Progenitor cell of endocrine pancreas (in vitro differentiated cells): ENCODE measurements around the gene EEFSEC. TPM values are rescaled to one million over a fixed set of nuclear protein-coding genes. Genes with fewer than 3 reads are reported as not detected.

Source experiments
- DNase-seq: peaks from one replicate; pipeline ENCODE4 v3.0.0; 2021; ENCODE audit warnings: low spot score; ENCODE audit not compliant: unreplicated experiment
- H3K27ac Mint-ChIP-seq: 2 replicates; pipeline ENCODE4 v1.8.0; 2021; ENCODE audit warnings: mild to moderate bottlenecking, moderate library complexity, mixed read lengths
- H3K27me3 Mint-ChIP-seq: 2 replicates; pipeline ENCODE4 v1.8.0; 2021; ENCODE audit warnings: mixed read lengths
- H3K36me3 Mint-ChIP-seq: 2 replicates; pipeline ENCODE4 v1.8.0; 2022; ENCODE audit warnings: mixed read lengths; ENCODE audit not compliant: insufficient read depth
- H3K4me1 Mint-ChIP-seq: 2 replicates; pipeline ENCODE4 v1.8.0; 2021; ENCODE audit warnings: low read depth, mixed read lengths
- H3K4me3 Mint-ChIP-seq: 2 replicates; pipeline ENCODE4 v1.8.0; 2021; ENCODE audit warnings: low read depth, mild to moderate bottlenecking, moderate library complexity, mixed read lengths
- H3K9me3 Mint-ChIP-seq: 2 replicates; pipeline ENCODE4 v1.8.0; 2021; ENCODE audit warnings: low read depth, mixed read lengths
- CTCF ChIP-seq: fragments of 200-600 bp; sonication (generic); IDR thresholded peaks from one replicate; pipeline ENCODE4 v1.5.0; 2021; ENCODE audit warnings: antibody characterized with exemption, mild to moderate bottlenecking; ENCODE audit not compliant: unreplicated experiment
- total RNA-seq: library from RNA; stranded (reverse); gene quantifications from 2 replicates; pipeline ENCODE4 v1.2.1, GENCODE V29; 2021

Gene EEFSEC
- total RNA-seq, 1 donor from 2014 or later: 11.8 TPM

- no peak for TF ChIP-seq CTCF
- DNase-seq: no peak
- Mint-ChIP-seq H3K27ac (no peak overlapping the region), H3K9me3 (no peaks in the 10 kb centered on the region), H3K4me1 (peaks cover 13% of the 10 kb centered on the region), H3K27me3 (no peaks in the 10 kb centered on the region), H3K36me3 (no peaks in the 10 kb centered on the region), H3K4me3 (no peak overlapping the region)
Measured at GRCh38 chr3:128195802-128196201, 42.5 kb downstream of the EEFSEC start.

- no peak for TF ChIP-seq CTCF
Measured at GRCh38 chr3:128196647-128197046, 43.4 kb downstream of the EEFSEC start.

GRCh38 chr3:128197855-128198254 is 44.6 kb downstream of the EEFSEC start:
- Mint-ChIP-seq H3K27ac (no peak overlapping the region), H3K4me3 (no peak overlapping the region), H3K4me1 (peaks cover 11% of the 10 kb centered on the region), H3K9me3 (peaks cover 8% of the 10 kb centered on the region), H3K36me3 (peaks cover 1% of the 10 kb centered on the region), H3K27me3 (no peaks in the 10 kb centered on the region)
- TF ChIP-seq CTCF: no peak
- DNase-seq: no peak

More at GRCh38 chr3:128196647-128197046, 43.4 kb downstream of the EEFSEC start:
- H3K4me3 Mint-ChIP-seq: no peak overlapping the region
- peaks cover 13% of the 10 kb centered on the region for H3K4me1 Mint-ChIP-seq
- no peak overlapping the region for H3K27ac Mint-ChIP-seq
- DNase-seq: no peak
- no peaks in the 10 kb centered on the region for H3K27me3 Mint-ChIP-seq
- H3K36me3 Mint-ChIP-seq: peaks cover under 1% of the 10 kb centered on the region
- peaks cover 2% of the 10 kb centered on the region for H3K9me3 Mint-ChIP-seq

GRCh38 chr3:128198313-128198712 is 45.0 kb downstream of the EEFSEC start:
- Mint-ChIP-seq H3K4me1 (peaks cover 13% of the 10 kb centered on the region), H3K27ac (no peak overlapping the region), H3K36me3 (peaks cover 1% of the 10 kb centered on the region), H3K9me3 (peaks cover 9% of the 10 kb centered on the region), H3K4me3 (no peak overlapping the region), H3K27me3 (no peaks in the 10 kb centered on the region)
- no peak for DNase-seq
- no peak for TF ChIP-seq CTCF

GRCh38 chr3:128199110-128199509 is 45.8 kb downstream of the EEFSEC start:
- Mint-ChIP-seq H3K4me1 (peaks cover 15% of the 10 kb centered on the region), H3K27me3 (no peaks in the 10 kb centered on the region)
- TF ChIP-seq CTCF: no peak

More at GRCh38 chr3:128199110-128199509, 45.8 kb downstream of the EEFSEC start:
- Mint-ChIP-seq H3K9me3 (peaks cover 9% of the 10 kb centered on the region), H3K4me3 (no peak overlapping the region), H3K36me3 (peaks cover 1% of the 10 kb centered on the region), H3K27ac (no peak overlapping the region)
- no peak for DNase-seq
